H1 (cell line): ENCODE results near the gene DAZAP1. TPM values are rescaled to one million over a fixed set of nuclear protein-coding genes. Genes with fewer than 3 reads are reported as not detected.

ENCODE experiments used
- CEBPB ChIP-seq: IDR thresholded peaks from 2 replicates; pipeline ENCODE4 v1.6.1; 2012; ENCODE audit warnings: low read depth, low read length
- CREB1 ChIP-seq: IDR thresholded peaks from 2 replicates; pipeline ENCODE4 v1.6.1; 2012; ENCODE audit warnings: inconsistent platforms
- CTBP2 ChIP-seq: IDR thresholded peaks from 2 replicates; pipeline ENCODE4 v1.7.0; 2011; ENCODE audit warnings: borderline replicate concordance, mild to moderate bottlenecking, moderate library complexity, mixed read lengths, low read length; ENCODE audit not compliant: insufficient read depth, insufficient read length
- EGR1 ChIP-seq: IDR thresholded peaks from 2 replicates; pipeline ENCODE4 v1.6.1; 2011; ENCODE audit warnings: low read depth, low read length, borderline replicate concordance
- EZH2 ChIP-seq: fragments of 200-600 bp; sonication (generic); IDR thresholded peaks from 2 replicates; pipeline ENCODE4 v1.7.1; 2012; ENCODE audit warnings: low read depth, mild to moderate bottlenecking, moderate library complexity, low read length, inconsistent platforms; ENCODE audit not compliant: severe bottlenecking
- FOSL1 ChIP-seq: IDR thresholded peaks from 2 replicates; pipeline ENCODE4 v1.6.1; 2011; ENCODE audit warnings: mild to moderate bottlenecking, low read depth, low read length, moderate library complexity; ENCODE audit not compliant: insufficient read depth
- HDAC2 ChIP-seq, 2 experiments: fragments of 300-600 bp in 1 of 2; sonication (generic) in 1 of 2; IDR thresholded peaks; 2 replicates each; pipeline ENCODE4 v1.6.1; 2011 to 2012; ENCODE audit warnings: low read depth in 2 of 2, low read length in 2 of 2, mild to moderate bottlenecking in 2 of 2, moderate library complexity in 2 of 2, borderline replicate concordance in 1 of 2, inconsistent platforms in 1 of 2
- JUN ChIP-seq: IDR thresholded peaks from 2 replicates; pipeline ENCODE4 v1.6.1; 2011; ENCODE audit warnings: low read depth, mild to moderate bottlenecking, improper control_type of control experiment, low read length
- JUND ChIP-seq: IDR thresholded peaks from 2 replicates; pipeline ENCODE4 v1.6.1; 2011; ENCODE audit warnings: mild to moderate bottlenecking, improper control_type of control experiment, low read length
- KDM1A ChIP-seq: fragments of 200-600, 300-600 bp; sonication (generic); IDR thresholded peaks from 2 replicates; pipeline ENCODE4 v1.7.1; 2016; ENCODE audit warnings: mild to moderate bottlenecking, low read length, borderline replicate concordance
- KDM4A ChIP-seq: IDR thresholded peaks from one replicate; pipeline ENCODE4 v1.7.1; 2012; ENCODE audit warnings: low read depth, mild to moderate bottlenecking, moderate library complexity, low read length, inconsistent platforms; ENCODE audit not compliant: severe bottlenecking
- NRF1 ChIP-seq: IDR thresholded peaks from 2 replicates; pipeline ENCODE4 v1.6.1; 2011; ENCODE audit warnings: mild to moderate bottlenecking, low read depth, low read length, improper control_type of control experiment
- POLR2AphosphoS5 ChIP-seq: IDR thresholded peaks from 2 replicates; pipeline ENCODE4 v1.6.1; 2011; ENCODE audit warnings: low read depth, low read length
- POU5F1 ChIP-seq: IDR thresholded peaks from 2 replicates; pipeline ENCODE4 v1.6.1; 2011; ENCODE audit warnings: low read depth, mild to moderate bottlenecking, low read length, moderate library complexity
- RNF2 ChIP-seq: fragments of 200-900, 300-1000 bp; sonication (generic); IDR thresholded peaks from 2 replicates; pipeline ENCODE4 v1.7.1; 2016; ENCODE audit warnings: borderline replicate concordance, low read depth, mild to moderate bottlenecking, antibody characterized with exemption, low read length; ENCODE audit not compliant: poor library complexity, severe bottlenecking; ENCODE audit errors: missing control alignments
- RXRA ChIP-seq: IDR thresholded peaks from 2 replicates; pipeline ENCODE4 v1.6.1; 2011; ENCODE audit warnings: low read depth, mild to moderate bottlenecking, low read length, moderate library complexity; ENCODE audit not compliant: insufficient read depth
- SIN3A ChIP-seq, 2 experiments: IDR thresholded peaks in 1 of 2; conservative IDR thresholded peaks in 1 of 2; 2 replicates each; pipeline ENCODE4 v1.6.1; 2011 to 2012; ENCODE audit warnings: low read length in 2 of 2, improper control_type of control experiment in 1 of 2, low read depth in 1 of 2, mild to moderate bottlenecking in 1 of 2
- SIRT6 ChIP-seq: IDR thresholded peaks from one replicate; pipeline ENCODE4 v1.7.1; 2012; ENCODE audit warnings: low read length, inconsistent platforms
- SP4 ChIP-seq: IDR thresholded peaks from 2 replicates; pipeline ENCODE4 v1.6.1; 2012; ENCODE audit warnings: low read length, inconsistent platforms
- SRF ChIP-seq: IDR thresholded peaks from 2 replicates; pipeline ENCODE4 v1.6.1; 2011; ENCODE audit warnings: mild to moderate bottlenecking, low read depth, low read length, moderate library complexity
- SUZ12 ChIP-seq: fragments of 200-600 bp; sonication (generic); IDR thresholded peaks from 2 replicates; pipeline ENCODE4 v1.6.1; 2012; ENCODE audit warnings: mild to moderate bottlenecking, inconsistent platforms, low read length, moderate library complexity, mixed read lengths
- TAF1 ChIP-seq: IDR thresholded peaks from 2 replicates; pipeline ENCODE4 v1.6.1; 2011; ENCODE audit warnings: mild to moderate bottlenecking, low read depth, low read length
- ZNF274 ChIP-seq: IDR thresholded peaks from 2 replicates; pipeline ENCODE4 v1.7.0; 2012; ENCODE audit warnings: low read length, borderline replicate concordance; ENCODE audit errors: extremely low read depth
- polyA plus RNA-seq, 7 experiments: library from polyadenylated mRNA; depleted of rRNA in 3 of 7; stranded (reverse) in 5 of 7; unstranded in 2 of 7; fragments of >200 nt in 5 of 7; fragments of 200-250 nt in 2 of 7; gene quantifications; 1 replicate in 5 of 7; 2 replicates in 1 of 7; 4 replicates in 1 of 7; pipeline versions ENCODE4 v1.2.1 to v1.2.3, GENCODE V29; 2011 to 2013; ENCODE audit warnings: missing spikeins in 2 of 7, mixed read lengths in 2 of 7
- total RNA-seq: library from RNA; stranded (reverse); fragmentation: NEBNext Ultra II Directional; extraction: Animal tissue kit (Norgen Biotek cat#: 25700); gene quantifications from 2 replicates; pipeline ENCODE4 v1.2.1, GENCODE V29; 2021

The DAZAP1 gene
- total and polyA plus RNA-seq, 2 of the 8 experiments (the other 6 are each of a cell fraction or from before 2014, with no cell fraction given), result 79.6 to 341 TPM

- TF ChIP-seq SIRT6 (no peak), ZNF274 (no peak), JUN (no peak), TAF1 (peak; percentile 88), SRF (peak; percentile 61), NRF1 (peak; percentile 82), JUND (peak; percentile 5; the same call in 1 of the 2 replicates), POU5F1 (peak; percentile 53), EZH2 (no peak), FOSL1 (no peak), RXRA (peak; percentile 89; the same call in 1 of the 2 replicates), SP4 (peak; percentile 90), KDM1A (peak; percentile 76), CTBP2 (peak; percentile 58), SIN3A (conservative IDR thresholded peaks at IDR 0.05 in 1 of 2, IDR thresholded peaks at IDR 0.05 in 1 of 2; ENCODE audit: low read depth in 1 of 2, low read length in 2 of 2) (peak; percentile 96 to 98; a peak in 3 of 4 replicates), POLR2AphosphoS5 (no peak; the same call in none of the 2 replicates), RNF2 (no peak), SUZ12 (no peak), CREB1 (peak; percentile 93), HDAC2 (IDR thresholded peaks at IDR 0.05; ENCODE audit: borderline replicate concordance in 1 of 2, low read depth in 2 of 2, low read length in 2 of 2) (peak; percentile 90; a peak in 2 of 4 replicates), KDM4A (no peak), EGR1 (peak; percentile 52), CEBPB (peak; percentile 98)
Measured at GRCh38 chr19:1383312-1384084, 23.9 kb upstream of the DAZAP1 start, which contains the start of gene NDUFS7 (continued).
